GM18526 (cell line): ENCODE data around the gene COASY.

Source experiments
- POLR2A ChIP-seq: IDR thresholded peaks from 3 replicates; pipeline ENCODE4 v1.6.1; 2011; ENCODE audit not compliant: insufficient read length; ENCODE audit errors: extremely low read depth

The COASY gene

DNA sequence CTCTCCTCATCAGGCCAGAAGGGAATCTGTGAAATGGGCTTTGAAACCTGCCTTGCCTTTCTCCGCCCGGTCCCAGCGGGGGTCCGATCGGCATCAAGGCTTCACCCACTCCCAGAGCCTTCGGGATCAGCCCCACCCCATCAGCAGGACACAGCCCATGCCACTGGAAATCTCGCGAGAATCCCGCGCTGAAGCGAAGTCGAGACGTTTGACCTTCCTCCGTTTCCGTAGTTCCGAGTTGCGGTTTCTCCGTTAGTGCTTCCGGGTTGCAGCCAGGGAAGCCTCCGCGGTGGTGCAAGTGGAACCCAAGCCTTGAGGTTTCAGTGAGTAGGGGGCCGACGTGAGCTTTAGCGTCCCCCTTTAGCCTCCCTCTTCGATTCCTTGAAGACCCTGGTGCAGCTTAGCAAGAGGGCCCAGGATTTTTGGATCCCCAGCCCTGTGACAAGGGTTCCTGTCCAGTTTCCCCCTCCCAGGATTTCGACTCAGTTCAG is at the start of gene COASY:
COASY (plus strand) TSS at position 252 of the 491 bp plus-strand sequence. CDS start 475 bp downstream, outside the sequence.
- peak; percentile 74 for TF ChIP-seq POLR2A

DNA sequence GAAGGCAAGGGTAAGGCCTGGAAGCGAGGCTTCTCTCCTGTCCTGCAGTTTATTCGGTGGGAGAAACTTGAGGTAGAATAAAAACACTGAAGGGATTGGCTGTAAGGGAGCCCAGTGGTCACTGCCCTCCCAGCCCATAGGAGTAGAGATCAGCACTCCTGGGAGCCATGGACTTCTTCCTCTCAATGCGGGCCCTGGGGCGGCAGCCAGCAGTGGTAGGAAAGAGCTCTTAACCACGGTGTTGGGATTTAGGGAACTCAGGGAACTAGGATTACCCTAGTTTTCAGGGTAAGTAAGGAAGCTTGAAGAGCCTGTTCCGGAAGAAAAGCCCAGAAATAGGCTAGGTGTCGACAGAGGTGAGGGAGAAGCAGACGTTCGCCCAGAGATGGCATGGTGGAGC is 49.7 kb upstream of the COASY start:
- no peak for TF ChIP-seq POLR2A

DNA sequence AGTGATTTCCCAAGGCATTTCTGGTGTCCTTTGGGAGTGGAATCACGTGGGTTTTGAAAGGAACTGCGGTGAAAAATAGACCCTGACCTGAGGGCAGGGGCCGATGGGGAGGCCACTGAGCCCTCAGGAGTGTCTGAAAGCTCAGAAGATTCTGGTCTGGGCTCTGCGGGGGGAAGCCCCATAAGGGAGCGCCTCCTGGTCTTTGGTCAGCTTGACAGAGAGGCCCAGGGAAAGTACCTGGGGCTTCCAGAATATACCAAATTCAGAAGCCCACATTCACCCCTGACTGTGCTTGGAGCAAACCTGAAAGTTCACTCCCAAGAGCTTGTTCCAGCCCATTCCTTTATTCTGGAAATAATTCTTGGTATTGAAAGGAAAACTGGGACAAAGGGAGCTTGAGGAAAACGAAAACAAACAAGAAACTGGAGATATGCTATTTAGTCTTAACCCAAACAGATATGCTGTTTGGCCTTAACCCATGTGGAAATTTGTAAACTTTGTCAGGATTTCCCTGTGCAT is 49.2 kb upstream of the COASY start:
- TF ChIP-seq POLR2A, result no peak

DNA sequence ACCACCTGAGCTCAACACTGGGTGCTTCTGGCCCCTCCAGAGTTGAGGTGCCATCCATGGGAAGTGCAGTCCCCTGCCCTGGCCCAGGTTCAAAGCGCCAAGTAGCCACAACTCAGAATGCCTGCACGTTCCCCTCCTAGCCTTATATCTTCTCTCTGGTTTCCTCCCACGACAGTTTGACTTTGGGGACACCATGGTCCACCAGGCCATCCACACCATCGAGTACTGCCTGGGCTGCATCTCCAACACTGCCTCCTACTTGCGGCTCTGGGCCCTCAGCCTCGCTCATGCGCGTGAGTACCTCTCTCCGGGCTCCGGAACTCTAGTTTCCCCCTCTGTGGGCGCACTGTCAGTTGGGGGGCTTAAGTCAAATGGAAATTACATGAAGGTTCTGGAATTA is 48.3 kb upstream of the COASY start:
- TF ChIP-seq POLR2A, result no peak

DNA sequence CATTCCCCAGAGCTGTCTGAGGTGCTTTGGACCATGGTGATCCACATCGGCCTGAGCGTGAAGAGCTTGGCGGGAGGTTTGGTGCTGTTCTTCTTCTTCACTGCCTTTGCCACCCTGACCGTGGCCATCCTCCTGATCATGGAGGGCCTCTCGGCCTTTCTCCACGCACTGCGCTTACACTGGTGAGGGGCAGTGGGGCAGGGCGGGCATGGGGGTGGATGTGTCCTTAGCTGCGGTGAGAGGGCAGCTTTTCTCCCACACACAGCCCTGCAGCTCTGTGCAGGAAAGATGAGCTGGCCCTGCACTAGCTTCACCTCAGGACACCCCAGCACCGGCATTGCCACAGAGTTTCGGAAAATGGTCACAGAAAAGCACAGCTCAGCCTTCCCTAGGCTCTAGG is 47.7 kb upstream of the COASY start:
- no peak for TF ChIP-seq POLR2A

DNA sequence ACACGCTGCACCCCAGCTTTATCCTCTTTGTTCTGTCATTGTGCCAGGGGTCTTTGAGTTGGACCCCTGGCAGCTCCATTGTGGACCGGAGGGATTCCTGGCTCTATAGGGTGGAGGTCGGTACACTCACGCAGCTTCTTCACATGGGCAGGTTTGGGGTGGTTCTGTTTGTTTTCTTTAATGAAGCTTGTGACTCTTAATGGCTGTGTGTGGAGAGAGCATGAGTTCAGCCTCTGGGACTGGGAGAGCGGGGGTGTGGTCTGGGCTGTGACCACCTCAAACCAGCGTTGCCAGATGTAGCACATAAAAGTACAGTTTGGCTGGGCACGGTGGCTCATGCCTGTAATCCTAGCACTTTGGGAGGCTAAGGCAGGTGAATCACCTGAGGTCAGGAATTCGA is 47.1 kb upstream of the COASY start:
- TF ChIP-seq POLR2A, result no peak

DNA sequence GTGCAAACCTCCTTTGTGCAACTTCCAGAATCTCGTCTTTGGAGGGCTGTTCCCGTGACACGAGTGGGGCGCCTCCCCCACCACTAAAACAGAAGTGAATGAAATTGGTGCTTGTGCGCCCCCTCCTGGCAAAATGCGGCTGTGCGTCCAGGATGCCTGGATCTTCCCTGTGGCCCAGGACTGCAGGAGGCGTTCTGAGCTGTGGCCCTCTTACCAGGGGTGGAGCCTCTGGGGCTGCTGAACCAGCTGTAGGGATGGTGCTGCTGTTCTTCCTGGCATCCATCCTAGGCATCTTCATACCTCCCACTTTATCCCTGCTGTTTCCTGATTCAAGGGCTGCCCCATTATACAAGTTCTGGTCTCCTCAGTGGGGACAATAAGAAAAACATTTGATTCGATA is 44.4 kb upstream of the COASY start:
- TF ChIP-seq POLR2A, result no peak

DNA sequence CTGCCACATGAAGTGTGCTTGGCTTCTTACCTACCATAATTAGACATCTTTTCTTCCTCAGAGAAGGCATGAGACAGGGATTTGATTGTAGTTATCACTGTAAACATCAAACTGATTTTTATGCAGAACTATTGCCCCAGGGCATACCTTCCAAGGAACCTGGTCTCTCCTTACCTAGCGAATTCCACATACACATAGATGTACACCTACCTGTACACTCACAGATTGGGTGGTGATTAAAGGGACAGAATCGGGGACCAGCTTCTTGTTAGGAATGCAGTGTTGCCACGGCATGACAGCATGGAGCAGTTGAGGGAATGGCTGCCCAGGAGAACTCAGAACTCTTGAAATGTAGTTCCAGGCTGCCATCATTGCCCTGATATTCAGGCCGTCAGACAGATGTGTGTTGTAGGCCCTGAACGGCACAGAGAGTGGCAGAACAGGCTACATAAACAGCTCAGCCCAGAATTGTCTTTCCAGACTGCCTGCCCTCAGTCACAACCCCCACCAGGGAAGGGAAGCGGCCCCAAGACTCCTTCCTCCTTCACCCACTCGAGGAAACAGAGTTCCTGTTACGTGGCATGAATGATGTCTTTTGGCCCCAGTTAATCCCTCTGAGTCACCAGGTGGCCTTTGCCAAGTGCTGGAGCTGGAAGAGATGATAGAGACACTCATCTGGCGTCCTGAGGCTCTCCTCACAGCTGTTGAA is 43.7 kb upstream of the COASY start:
- no peak for TF ChIP-seq POLR2A

DNA sequence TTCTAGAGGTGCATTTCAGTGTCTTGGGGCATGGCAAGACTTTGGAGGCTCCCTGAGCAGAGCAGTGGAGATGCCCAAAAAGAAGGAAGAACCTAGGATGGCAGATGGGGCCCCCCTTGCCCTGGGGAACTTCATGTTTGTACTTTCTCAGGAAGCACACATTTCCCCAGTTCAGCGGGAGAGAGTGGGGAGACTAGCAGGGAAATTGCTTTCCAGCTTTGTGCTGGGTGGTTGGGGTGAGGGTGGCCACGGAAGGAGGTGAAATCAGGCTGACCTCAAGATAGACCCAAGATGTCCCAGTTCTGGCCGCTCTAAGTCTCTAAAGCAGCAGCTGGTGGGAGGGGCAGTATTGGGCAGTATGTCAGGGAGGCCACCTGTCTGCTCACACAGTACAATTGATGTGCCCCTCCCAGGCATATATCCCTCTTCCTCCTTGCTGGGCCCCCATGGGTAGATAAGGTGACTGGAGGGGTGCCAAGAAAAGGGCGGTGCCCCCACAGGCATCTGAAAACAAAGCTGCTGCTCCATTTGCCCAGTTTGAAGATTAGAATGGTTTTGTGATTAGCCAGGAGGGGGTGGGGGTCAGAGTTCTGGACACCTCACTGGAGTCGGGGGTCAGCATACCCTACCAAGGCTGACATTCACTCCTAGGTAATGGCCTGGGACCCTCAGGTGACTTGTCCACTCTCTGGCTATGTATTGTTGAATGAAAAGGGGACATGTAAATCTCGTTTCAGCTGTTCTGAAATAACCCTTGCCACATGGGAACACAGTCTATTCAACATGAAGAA is 43.0 kb upstream of the COASY start:
- TF ChIP-seq POLR2A, result no peak

DNA sequence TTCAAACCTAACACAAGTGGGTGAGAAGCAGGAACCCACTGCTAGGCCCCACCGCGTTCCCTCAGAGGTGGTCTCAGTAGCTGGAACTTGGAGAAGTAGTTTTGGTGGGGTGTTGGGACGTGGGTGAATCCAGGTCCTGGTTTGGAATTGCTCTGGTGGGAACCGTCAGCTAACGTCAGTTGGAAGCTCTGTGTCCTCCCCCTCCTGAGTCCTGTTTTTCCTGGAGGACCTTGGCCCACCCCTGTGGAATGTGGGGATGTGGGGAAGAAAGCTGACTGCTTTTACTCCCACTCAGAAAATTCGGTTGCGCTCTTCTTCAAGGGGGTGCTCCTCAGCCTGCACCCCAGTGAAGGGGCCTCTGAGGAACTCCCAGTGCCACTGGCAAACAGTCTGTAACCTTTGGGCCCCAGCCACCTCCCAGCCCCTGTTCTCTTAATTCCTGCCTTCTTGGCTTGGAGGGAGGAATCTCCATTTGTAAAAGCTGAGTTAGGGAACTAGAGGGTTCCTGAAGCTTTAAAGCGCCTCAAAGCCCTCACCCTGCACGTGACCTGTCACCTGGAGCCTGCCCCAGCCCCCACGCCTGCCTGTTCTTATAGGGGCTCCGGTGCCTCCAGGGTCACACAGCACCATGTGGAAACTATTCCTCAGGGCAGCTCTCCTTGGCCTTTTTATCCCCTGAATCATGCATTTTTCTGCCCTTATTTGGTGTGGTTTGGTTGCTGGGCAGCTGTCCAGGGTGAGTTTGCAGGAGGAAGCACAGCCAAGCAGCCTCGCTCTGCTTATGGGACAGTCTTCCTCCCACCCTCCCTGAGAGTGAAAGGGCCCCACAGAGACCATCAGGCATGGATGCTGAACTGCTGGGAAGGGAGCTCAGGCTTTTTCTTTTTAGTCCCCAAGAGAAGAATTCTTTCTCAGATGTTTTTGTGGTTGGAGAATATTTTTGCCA is 42.1 kb upstream of the COASY start:
- TF ChIP-seq POLR2A, result no peak

DNA sequence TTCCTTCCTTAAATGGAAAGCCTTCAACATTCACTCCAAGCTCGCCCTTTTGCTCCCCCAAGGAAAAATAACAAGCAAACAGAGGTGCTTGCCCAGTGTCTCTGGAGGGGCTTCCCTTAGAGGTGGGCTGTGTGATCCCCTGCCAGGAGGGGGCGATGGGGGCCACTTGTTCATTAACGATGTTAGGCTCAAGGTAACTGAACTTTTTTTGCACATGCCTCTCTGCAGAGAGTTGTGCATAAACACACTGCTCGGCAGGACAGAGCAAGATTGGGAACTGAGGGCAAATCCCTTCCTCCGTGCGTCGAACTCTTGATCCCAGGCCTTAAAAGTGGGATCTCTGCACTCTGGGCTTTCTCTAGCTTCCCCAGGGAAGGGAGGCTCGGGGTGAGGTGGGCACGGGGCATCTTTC is 41.4 kb upstream of the COASY start:
- TF ChIP-seq POLR2A, result no peak

DNA sequence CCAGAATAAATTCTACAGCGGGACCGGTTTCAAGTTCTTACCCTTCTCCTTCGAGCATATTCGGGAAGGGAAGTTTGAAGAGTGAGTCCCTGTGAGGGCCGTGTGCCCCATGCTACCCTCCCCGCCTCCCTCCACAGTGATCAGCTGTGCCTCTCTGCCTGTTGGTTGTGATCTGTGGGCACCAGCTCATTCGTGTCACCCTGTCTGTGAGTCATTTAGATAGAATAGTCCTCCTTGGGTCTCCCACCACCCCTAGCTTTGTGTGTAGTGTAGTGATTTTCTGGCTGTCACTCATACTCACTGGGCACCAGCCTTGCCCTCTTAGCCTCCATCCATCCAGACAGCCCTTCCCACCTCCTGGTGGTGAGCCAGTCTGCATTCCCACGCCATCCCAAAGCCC is 40.9 kb upstream of the COASY start:
- no peak for TF ChIP-seq POLR2A

DNA sequence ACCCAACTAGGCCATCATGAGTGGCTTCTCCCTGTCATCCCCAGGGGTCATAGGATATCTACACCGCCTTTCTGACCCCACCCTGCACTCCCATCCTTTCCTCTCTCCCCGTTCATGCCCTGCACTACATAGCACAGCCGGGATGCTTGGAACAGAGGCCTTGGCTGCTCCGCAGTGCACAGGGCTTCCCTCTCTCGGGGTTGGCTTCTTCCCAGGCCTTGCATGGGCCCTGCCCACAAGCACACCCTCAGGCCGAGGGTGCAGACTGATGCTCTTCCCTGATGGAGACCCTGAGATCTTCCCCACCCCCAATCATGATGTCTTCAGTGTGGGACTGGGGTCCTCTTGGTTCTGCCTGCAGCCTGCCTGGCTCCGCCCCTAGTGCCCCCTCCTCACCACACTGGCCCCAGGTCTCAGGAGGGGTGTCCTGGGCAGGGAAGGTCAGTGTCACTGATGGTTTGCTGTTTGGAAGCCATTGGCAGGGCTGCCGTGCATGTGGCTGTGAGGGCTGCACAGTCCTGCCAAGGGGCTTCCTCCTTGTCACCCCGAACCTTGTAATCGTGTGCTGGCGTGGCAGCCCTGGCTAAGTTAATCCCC is 40.2 kb upstream of the COASY start:
- TF ChIP-seq POLR2A, result no peak

DNA sequence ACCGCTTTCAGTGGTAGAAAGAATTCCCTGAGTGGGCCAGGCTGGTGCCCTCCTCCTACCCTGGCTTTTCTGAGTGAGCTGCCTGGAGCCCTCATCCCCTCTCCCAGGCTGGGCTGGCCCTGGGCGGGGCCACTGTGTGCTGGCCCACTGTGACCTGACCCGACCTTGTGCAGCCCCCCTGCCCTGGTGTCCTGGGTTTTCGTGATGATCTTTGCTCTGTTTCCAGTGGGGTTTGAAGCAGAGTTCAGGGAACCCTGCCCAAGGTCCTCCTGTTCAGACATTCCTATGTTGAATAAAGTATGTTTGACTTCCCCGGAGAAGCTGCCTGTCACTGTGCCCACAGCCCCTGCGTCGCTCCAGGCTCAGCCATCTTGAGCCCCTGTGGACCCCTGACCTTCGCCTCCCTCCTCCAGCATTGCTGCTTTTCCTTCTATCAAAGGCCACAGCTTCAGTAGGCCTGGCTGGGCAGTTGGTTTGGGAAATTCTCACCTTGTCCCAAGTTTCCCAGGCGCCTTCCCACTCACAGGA is 39.6 kb upstream of the COASY start:
- no peak for TF ChIP-seq POLR2A
